Stimulated activated naive CD4-positive, alpha-beta T cell (primary cell): ENCODE data around the gene C2CD4B.

Experiments used
- DNase-seq, 6 experiments: peaks; one replicate each; lab custom pipeline; 2025; lab: John Stamatoyannopoulos, UW

C2CD4B gene

DNA sequence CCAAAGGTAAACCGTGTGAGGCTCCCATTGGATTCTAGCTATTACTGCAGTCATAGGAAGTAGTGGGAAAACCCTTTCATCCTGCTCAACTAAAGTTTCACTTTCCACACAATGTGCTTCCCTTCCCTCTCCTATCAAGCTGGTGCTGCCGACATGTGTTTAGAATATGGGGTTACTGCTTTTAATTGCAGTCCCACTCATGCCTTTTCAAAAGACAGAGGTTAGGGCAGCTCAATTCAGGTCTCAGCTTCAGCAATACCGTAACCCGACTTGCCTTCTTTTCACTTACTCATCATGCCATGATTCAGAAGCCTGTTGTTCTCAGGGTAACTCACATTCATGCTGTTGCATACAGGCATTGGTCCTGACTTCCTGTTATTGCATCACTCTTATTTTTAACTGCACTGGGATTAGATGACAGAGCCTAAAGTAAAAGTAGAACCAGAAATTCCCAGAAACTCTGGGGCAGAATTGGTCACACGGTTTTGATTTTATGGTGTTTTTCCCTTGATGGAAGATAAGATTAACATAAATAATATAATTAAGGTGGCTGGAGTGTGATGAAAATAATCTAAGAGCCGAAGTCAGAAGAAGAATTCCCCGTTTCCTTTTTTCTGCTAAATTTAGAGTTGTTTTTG, 45.7 kb downstream of the C2CD4B start:
- DNase-seq = peak in 1 of 6 experiments; percentile 15

DNA sequence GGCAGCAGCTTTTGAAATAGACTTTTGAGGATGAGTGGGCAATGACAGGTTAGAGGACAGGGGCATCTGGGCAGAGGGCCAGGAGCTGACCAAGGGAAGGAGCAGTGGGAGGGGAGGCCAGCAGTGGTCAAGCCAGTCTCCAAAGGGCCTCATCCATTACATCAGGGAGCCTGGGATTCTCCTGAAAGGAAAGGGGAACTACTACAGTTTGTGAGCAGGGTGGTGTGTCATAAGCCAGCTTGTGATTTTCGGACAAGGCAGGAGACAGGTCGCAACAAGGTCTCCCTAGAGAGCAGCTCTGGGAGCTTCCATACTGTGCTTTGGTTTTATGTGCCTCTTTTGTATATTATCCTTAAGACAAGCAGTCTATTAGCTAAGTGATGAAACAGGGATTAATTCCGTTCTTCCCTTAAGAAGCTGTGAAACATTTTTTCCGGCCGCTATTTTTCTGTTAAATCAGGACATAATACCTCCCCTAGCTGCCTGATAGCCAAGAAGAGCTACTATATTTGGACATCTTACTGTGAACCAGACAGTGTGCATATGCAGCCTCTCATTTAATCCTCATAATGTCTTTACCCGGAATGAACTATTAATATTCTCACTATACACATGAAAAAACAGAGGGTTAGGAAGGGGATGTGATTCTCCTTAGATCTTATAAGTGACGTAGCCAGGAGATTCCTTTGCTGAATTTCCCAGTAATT, 46.4 kb downstream of the C2CD4B start:
- DNase-seq = no peak

DNA sequence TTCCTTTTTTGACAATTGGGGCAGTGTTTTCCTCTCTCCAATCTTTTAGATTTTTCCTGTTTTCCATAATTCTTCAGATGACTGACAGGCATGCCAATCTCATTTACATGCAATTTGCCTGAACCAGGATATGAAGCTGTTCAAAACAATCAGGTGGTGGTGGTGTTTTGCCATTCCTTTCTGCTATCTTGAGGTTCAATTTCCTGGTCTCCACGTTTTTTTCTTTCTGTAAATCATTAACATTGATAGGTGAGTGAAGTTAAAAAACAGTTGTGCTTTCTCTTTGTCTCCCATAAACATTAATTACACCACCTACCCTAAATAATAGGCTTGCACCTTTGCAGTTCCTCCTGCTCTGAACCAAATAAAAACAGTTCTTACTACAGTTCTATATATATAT, 49.2 kb downstream of the C2CD4B start:
- no peak for DNase-seq
